Caco-2 (cell line): ENCODE measurements around the gene PPP1CC. TPM values are rescaled to one million over a fixed set of nuclear protein-coding genes. Genes with fewer than 3 reads are reported as not detected.

Experiments
- BruUV-seq: library from RNA; stranded (reverse); fragments of 400-500 nt; replicated peaks from 2 replicates; lab custom pipeline; 2021; lab: Mats Ljungman, UMichigan
- CTCF ChIA-PET: fragments of 300-600 bp; sonication (Branson Sonifier 250); formaldehyde crosslinking; loops from one replicate; lab custom pipeline; 2022; ENCODE audit warnings: antibody characterized with exemption; lab: Charles Lee
- POLR2A ChIA-PET: fragments of 300-600 bp; sonication (Branson Sonifier 250); formaldehyde crosslinking; loops from one replicate; lab custom pipeline; 2022; ENCODE audit warnings: antibody characterized with exemption; lab: Charles Lee
- DNase-seq, 2 experiments: peaks; one replicate each; pipeline versions ENCODE4 v3.0.0 to v3.0.0-alpha.2; 2020 to 2022
- H3K27me3 ChIP-seq: replicated peaks from 2 replicates; pipeline ENCODE4 v1.6.0; 2011; ENCODE audit warnings: low read length; ENCODE audit not compliant: control insufficient read depth, insufficient read depth
- H3K36me3 ChIP-seq: 2 replicates; pipeline ENCODE4 v1.5.1; 2011; ENCODE audit warnings: low read length; ENCODE audit not compliant: control insufficient read depth, insufficient read depth
- H3K4me1 ChIP-seq: fragments of 250-450 bp; sonication (Bioruptor Pico); 2 replicates; pipeline ENCODE4 v1.5.1; 2020; ENCODE audit warnings: mild to moderate bottlenecking
- H3K4me3 ChIP-seq: 2 replicates; pipeline ENCODE4 v1.5.1; 2011; ENCODE audit warnings: low read depth, mild to moderate bottlenecking, control low read depth, low read length
- H3K9me3 ChIP-seq: fragments of 250-450 bp; sonication (Bioruptor Pico); 2 replicates; pipeline ENCODE4 v1.5.1; 2020; ENCODE audit warnings: mild to moderate bottlenecking, moderate library complexity
- H3K27ac Mint-ChIP-seq: one replicate; pipeline ENCODE4 v1.8.0; 2022; ENCODE audit warnings: mixed read lengths; ENCODE audit not compliant: unreplicated experiment
- H3K27me3 Mint-ChIP-seq: one replicate; pipeline ENCODE4 v1.8.0; 2022; ENCODE audit warnings: mixed read lengths; ENCODE audit not compliant: insufficient read depth, unreplicated experiment
- H3K36me3 Mint-ChIP-seq: one replicate; pipeline ENCODE4 v1.8.0; 2022; ENCODE audit warnings: mild to moderate bottlenecking, mixed read lengths; ENCODE audit not compliant: insufficient read depth, unreplicated experiment
- H3K4me1 Mint-ChIP-seq: one replicate; pipeline ENCODE4 v1.8.0; 2022; ENCODE audit warnings: low read depth, mixed read lengths; ENCODE audit not compliant: unreplicated experiment
- H3K4me3 Mint-ChIP-seq: one replicate; pipeline ENCODE4 v1.8.0; 2022; ENCODE audit warnings: mild to moderate bottlenecking, moderate library complexity, mixed read lengths; ENCODE audit not compliant: unreplicated experiment
- H3K9me3 Mint-ChIP-seq: one replicate; pipeline ENCODE4 v1.8.0; 2022; ENCODE audit warnings: mixed read lengths; ENCODE audit not compliant: unreplicated experiment
- CTCF ChIP-seq, 2 experiments: fragments of 200-600 bp in 1 of 2; IDR thresholded peaks; 1 replicate in 1 of 2; 2 replicates in 1 of 2; pipeline versions ENCODE4 v1.5.1 to v1.8.0; 2011 to 2022; ENCODE audit warnings: antibody characterized with exemption in 1 of 2, control low read depth in 1 of 2, inconsistent platforms in 1 of 2, low read depth in 1 of 2, low read length in 1 of 2, mild to moderate bottlenecking in 1 of 2, moderate library complexity in 1 of 2; ENCODE audit not compliant: insufficient read depth in 1 of 2, severe bottlenecking in 1 of 2, unreplicated experiment in 1 of 2
- intact Hi-C: fragments of 100-400 bp; cut with micrococcal nuclease; formaldehyde crosslinking; loops from one replicate; pipeline ENCODE4 v1.10.0; 2022; ENCODE audit not compliant: unreplicated experiment
- total RNA-seq: library from RNA; stranded (reverse); gene quantifications from 2 replicates; pipeline ENCODE4 v1.2.3, GENCODE V29; 2022

Gene PPP1CC
- total RNA-seq, 1 experiment from 2014 or later = 213 TPM

GRCh38 chr12:110704231-110704630, 38.5 kb downstream of the PPP1CC start:
- no TSS peak for BruUV-seq

GRCh38 chr12:110702081-110702480, 40.6 kb downstream of the PPP1CC start:
- BruUV-seq = no TSS peak
- Mint-ChIP-seq H3K27me3 (no peaks in the 10 kb centered on the region), H3K9me3 (no peaks in the 10 kb centered on the region), H3K27ac (no peak overlapping the region), H3K4me1 (peaks cover 7% of the 10 kb centered on the region), H3K4me3 (no peak overlapping the region), H3K36me3 (no peaks in the 10 kb centered on the region)
- intact Hi-C loops = no loop called here
- Histone ChIP-seq H3K27me3 (no peaks in the 10 kb centered on the region), H3K4me3 (no peak overlapping the region), H3K4me1 (no peaks in the 10 kb centered on the region), H3K9me3 (no peaks in the 10 kb centered on the region), H3K36me3 (no peaks in the 10 kb centered on the region)
- DNase-seq = no peak
- no peak for TF ChIP-seq CTCF (IDR thresholded peaks at IDR 0.05; ENCODE audit: insufficient read depth in 1 of 2, low read depth in 1 of 2, low read length in 1 of 2, severe bottlenecking in 1 of 2, unreplicated experiment in 1 of 2)
- CTCF ChIA-PET = no interaction called here
- POLR2A ChIA-PET = no interaction called here

More at GRCh38 chr12:110704231-110704630, 38.5 kb downstream of the PPP1CC start:
- no peaks in the 10 kb centered on the region for H3K36me3 ChIP-seq
- H3K4me1 ChIP-seq = no peaks in the 10 kb centered on the region
- H3K27ac Mint-ChIP-seq = no peak overlapping the region
- no peak overlapping the region for H3K4me3 ChIP-seq
- ChIA-PET POLR2A (interaction anchor here (1.2 kb wide), 1 partner anchor 236 kb away, joined by 3 read pairs; the partner anchor contains the start of genes FAM216A and GPN3), CTCF (interaction anchor here (0.5 to 1.9 kb wide), 13 partner anchors 10 to 650 kb away, joined by 3 to 29 read pairs (median 3); partner anchors contain the start of gene CCDC63)
- no peak for TF ChIP-seq CTCF (IDR thresholded peaks at IDR 0.05; ENCODE audit: insufficient read depth in 1 of 2, low read depth in 1 of 2, low read length in 1 of 2, severe bottlenecking in 1 of 2, unreplicated experiment in 1 of 2)
- H3K27me3 ChIP-seq = no peaks in the 10 kb centered on the region
- H3K4me1 Mint-ChIP-seq = peaks cover 7% of the 10 kb centered on the region
- H3K36me3 Mint-ChIP-seq = no peaks in the 10 kb centered on the region
- no peaks in the 10 kb centered on the region for H3K9me3 ChIP-seq
- intact Hi-C loops = loop anchor here (1.0 kb wide), 1 partner anchor 122 kb away; no protein-coding TSS in a partner anchor
- H3K27me3 Mint-ChIP-seq = no peaks in the 10 kb centered on the region
- no peak for DNase-seq
- H3K4me3 Mint-ChIP-seq = no peak overlapping the region
- H3K9me3 Mint-ChIP-seq = no peaks in the 10 kb centered on the region

- no peaks in the 10 kb centered on the region for H3K9me3 ChIP-seq
- H3K4me3 ChIP-seq = no peak overlapping the region
- H3K9me3 Mint-ChIP-seq = no peaks in the 10 kb centered on the region
- no peak overlapping the region for H3K27ac Mint-ChIP-seq
- no peaks in the 10 kb centered on the region for H3K36me3 Mint-ChIP-seq
- no peak overlapping the region for H3K4me3 Mint-ChIP-seq
- H3K27me3 ChIP-seq = no peaks in the 10 kb centered on the region
- H3K27me3 Mint-ChIP-seq = no peaks in the 10 kb centered on the region
- peaks cover 2% of the 10 kb centered on the region for H3K4me1 Mint-ChIP-seq
- no TSS peak for BruUV-seq
- TF ChIP-seq CTCF (IDR thresholded peaks at IDR 0.05; ENCODE audit: insufficient read depth in 1 of 2, low read depth in 1 of 2, low read length in 1 of 2, severe bottlenecking in 1 of 2, unreplicated experiment in 1 of 2) = no peak
- no peaks in the 10 kb centered on the region for H3K4me1 ChIP-seq
- intact Hi-C loops = loop anchor here (5.0 kb wide), 1 partner anchor 188 kb away; no protein-coding TSS in a partner anchor
- no peak for DNase-seq
- POLR2A ChIA-PET = no interaction called here
- H3K36me3 ChIP-seq = no peaks in the 10 kb centered on the region
- CTCF ChIA-PET = no interaction called here
Observed at GRCh38 chr12:110699591-110700445, 42.9 kb downstream of the PPP1CC start.
